Liver (tissue), 3 donors: ENCODE data around the gene TNFSF12.

Experiments used
- CTCF ChIP-seq: fragments of 150-350 bp; IDR thresholded peaks from 2 replicates; pipeline ENCODE4 v1.5.1; 2017; ENCODE audit warnings: improper control_type of control experiment, low read depth, low read length; ENCODE audit not compliant: missing input control
- GABPA ChIP-seq, 2 donors: IDR thresholded peaks in 1 of 2; conservative IDR thresholded peaks in 1 of 2; 2 replicates each; pipeline ENCODE4 v1.6.1; 2016; ENCODE audit warnings: antibody characterized with exemption in 2 of 2, mild to moderate bottlenecking in 1 of 2, moderate library complexity in 1 of 2
- YY1 ChIP-seq: IDR thresholded peaks from 2 replicates; pipeline ENCODE4 v1.6.1; 2016; ENCODE audit warnings: antibody characterized with exemption, mild to moderate bottlenecking
- donor health status: healthy.
- donor health status: healthy.

- TF ChIP-seq YY1 (no peak), CTCF (no peak), GABPA (IDR thresholded peaks at IDR 0.05 in 1 of 2, conservative IDR thresholded peaks at IDR 0.05 in 1 of 2) (no peak)
Observed at GRCh38 chr17:7530023-7530900, 18.6 kb upstream of the TNFSF12 start.
